C4-2B (cell line): ENCODE measurements around the gene SLC48A1.

ENCODE experiments used
- H3K27ac ChIP-seq: fragments of 450-650 bp; 2 replicates; pipeline ENCODE4 v1.5.1; 2017
- CTCF ChIP-seq: fragments of 450-650 bp; conservative IDR thresholded peaks from 2 replicates; pipeline ENCODE4 v1.5.1; 2017; ENCODE audit warnings: mild to moderate bottlenecking
- ZFX ChIP-seq: fragments of 450-650 bp; IDR thresholded peaks from 2 replicates; pipeline ENCODE4 v1.6.1; 2017

SLC48A1 gene

GRCh38 chr12:47739979-47740378, 33.1 kb upstream of the SLC48A1 start:
- TF ChIP-seq CTCF (no peak), ZFX (no peak)
- no peak overlapping the region for H3K27ac ChIP-seq

GRCh38 chr12:47740606-47741339, 32.3 kb upstream of the SLC48A1 start:
- no peak for TF ChIP-seq CTCF
- TF ChIP-seq ZFX = no peak
- H3K27ac ChIP-seq = no peak overlapping the region

- no peak for TF ChIP-seq CTCF
- no peak for TF ChIP-seq ZFX
- H3K27ac ChIP-seq = no peak overlapping the region
These were observed 31.7 kb upstream of the SLC48A1 start for GRCh38 chr12:47741340-47741703.

DNA sequence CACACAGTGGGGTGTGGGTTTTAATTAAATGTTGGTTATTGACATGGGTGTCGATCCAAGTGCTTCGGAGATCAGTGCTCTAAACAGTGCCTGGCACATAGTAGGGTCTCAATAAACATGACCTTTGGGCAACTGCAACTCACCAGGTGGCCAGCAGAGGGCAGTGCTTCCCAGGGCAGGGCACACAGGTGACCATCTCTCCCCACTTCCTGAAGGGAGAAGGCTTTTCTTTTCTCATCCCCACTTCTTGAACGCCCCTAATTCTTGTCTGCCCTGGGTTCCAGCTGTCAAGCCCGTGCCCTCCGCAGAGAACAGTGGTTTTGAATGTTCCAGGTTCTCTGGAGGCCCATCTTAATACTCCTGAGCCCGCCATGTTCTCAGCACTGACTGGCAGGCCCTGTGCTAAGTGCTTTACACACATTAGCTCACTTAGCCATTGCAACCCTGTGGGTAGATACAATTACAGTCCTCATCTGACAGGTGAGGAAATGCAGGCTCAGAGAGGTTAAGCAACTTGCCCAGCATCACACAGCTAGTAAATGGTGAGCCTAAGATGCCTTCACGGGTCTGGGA, 30.7 kb upstream of the SLC48A1 start:
- H3K27ac ChIP-seq = no peak overlapping the region
- no peak for TF ChIP-seq ZFX
- TF ChIP-seq CTCF = peak; percentile 99

DNA sequence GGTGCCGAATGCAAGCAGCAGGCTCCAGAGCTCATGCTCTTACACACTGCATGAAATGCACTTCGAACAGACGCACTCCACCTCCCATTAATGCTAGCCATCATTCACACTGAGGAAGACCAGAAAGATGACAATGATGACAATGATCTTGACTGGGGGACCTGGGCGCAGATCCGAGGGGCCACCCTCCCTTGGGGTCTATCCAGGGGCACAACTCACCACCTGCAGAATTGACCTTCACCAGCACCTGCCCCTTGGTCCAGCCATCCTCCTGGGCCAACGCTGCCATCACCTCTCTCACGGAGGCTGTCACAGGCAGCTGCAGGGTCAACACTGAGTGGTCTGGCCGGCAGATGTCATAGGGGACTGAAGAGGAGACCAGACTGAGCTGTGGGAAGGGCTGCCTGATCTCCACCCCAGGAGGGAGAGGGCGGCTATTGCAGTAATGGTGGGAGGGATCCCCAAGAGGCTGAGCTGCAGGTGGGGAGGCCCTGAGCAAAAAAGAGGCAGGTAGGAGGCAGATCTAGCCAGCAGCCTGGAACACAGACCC, 29.7 kb upstream of the SLC48A1 start:
- no peak overlapping the region for H3K27ac ChIP-seq
- TF ChIP-seq CTCF (no peak), ZFX (no peak)

GRCh38 chr12:47744005-47744651, 28.9 kb upstream of the SLC48A1 start:
- H3K27ac ChIP-seq = no peak overlapping the region
- TF ChIP-seq ZFX (no peak), CTCF (peak; percentile 93)

- H3K27ac ChIP-seq = no peak overlapping the region
- TF ChIP-seq ZFX (no peak), CTCF (no peak)
These were observed 28.1 kb upstream of the SLC48A1 start for GRCh38 chr12:47744778-47745436.
